GM19025 (cell line): ENCODE results near the gene BMX.

Experiments
- ATAC-seq: cut with Tn5 transposase; IDR thresholded peaks from one replicate; pipeline ENCODE4 v1.9.1; 2021; ENCODE audit warnings: mild to moderate bottlenecking, low read depth, moderate library complexity; ENCODE audit not compliant: unreplicated experiment

BMX gene

GRCh38 chrX:15567886-15568616 lies 67.4 kb downstream of the BMX start:
- no peak for ATAC-seq

GRCh38 chrX:15570145-15570544 lies 69.5 kb downstream of the BMX start:
- no peak for ATAC-seq

- no peak for ATAC-seq
Observed at GRCh38 chrX:15574017-15574416, 73.4 kb downstream of the BMX start.

- ATAC-seq, result no peak
Observed at GRCh38 chrX:15576019-15576418, 75.4 kb downstream of the BMX start.

- ATAC-seq, result no peak
Observed at GRCh38 chrX:15579778-15580747, 79.5 kb downstream of the BMX start.

- no peak for ATAC-seq
Observed at GRCh38 chrX:15594371-15594770, 93.8 kb downstream of the BMX start.

- no peak for ATAC-seq
Observed at GRCh38 chrX:15598026-15598425, 97.4 kb downstream of the BMX start.

- no peak for ATAC-seq
Observed at GRCh38 chrX:15599461-15599860, 98.9 kb downstream of the BMX start.

GRCh38 chrX:15600049-15600448 lies 99.4 kb downstream of the BMX start:
- ATAC-seq, result no peak

GRCh38 chrX:15600745-15601144 lies 100.1 kb downstream of the BMX start, which contains the start of gene ACE2:
Gene ACE2 (minus strand): TSS chrX:15600960. CDS start chrX:15600911, 49 bp downstream.
- ATAC-seq, result no peak

GRCh38 chrX:15601932-15602331 lies 101.3 kb downstream of the BMX start:
- ATAC-seq, result no peak

- ATAC-seq, result no peak
Observed at GRCh38 chrX:15602761-15603160, 102.2 kb downstream of the BMX start.

GRCh38 chrX:15605226-15605625 lies 104.6 kb downstream of the BMX start:
- no peak for ATAC-seq
